Stomach (tissue), 4 donors: Measurements from ENCODE around the gene UBE2R2.
"Not testable (repeated sequence)": the region's sequence is repeated elsewhere in the genome, so short reads cannot be mapped to it uniquely, and the experiment has no call there.

ENCODE experiments used
- POLR2AphosphoS5 ChIP-seq, 3 donors: sonication (generic); formaldehyde crosslinking; IDR thresholded peaks; one replicate each; pipeline ENCODE4 v1.6.1; 2016; ENCODE audit warnings: antibody characterized with exemption in 3 of 3
- TF ChIP-seq, protein P1 (sequence below), 7 experiments: fragments of 450-650 bp in 4 of 7; fragments of 200-600 bp in 3 of 7; sonication (generic) in 3 of 7; IDR thresholded peaks; one replicate each; pipeline ENCODE4 v1.5.1; 2016 to 2019; ENCODE audit warnings: antibody characterized with exemption in 7 of 7, control low read depth in 2 of 7, mild to moderate bottlenecking in 1 of 7

DNA sequence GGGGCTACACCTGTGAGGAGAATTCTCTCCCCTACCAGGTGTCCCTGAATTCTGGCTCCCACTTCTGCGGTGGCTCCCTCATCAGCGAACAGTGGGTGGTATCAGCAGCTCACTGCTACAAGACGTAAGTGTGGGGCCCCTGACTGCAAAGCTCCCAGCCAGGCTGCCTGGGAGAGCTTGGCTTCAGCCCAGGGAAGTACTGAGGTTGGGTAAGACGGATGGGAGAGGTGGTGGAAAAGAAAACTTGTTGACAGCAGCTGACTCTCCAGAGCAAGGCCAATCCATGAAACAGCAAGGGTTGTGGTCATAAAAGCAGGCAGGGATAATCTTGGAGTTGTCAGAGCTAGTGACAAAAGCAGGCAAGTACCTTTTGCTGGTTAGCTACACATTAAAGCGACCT lies 20.3 kb upstream of the UBE2R2 start:
- TF ChIP-seq, protein P1, sequence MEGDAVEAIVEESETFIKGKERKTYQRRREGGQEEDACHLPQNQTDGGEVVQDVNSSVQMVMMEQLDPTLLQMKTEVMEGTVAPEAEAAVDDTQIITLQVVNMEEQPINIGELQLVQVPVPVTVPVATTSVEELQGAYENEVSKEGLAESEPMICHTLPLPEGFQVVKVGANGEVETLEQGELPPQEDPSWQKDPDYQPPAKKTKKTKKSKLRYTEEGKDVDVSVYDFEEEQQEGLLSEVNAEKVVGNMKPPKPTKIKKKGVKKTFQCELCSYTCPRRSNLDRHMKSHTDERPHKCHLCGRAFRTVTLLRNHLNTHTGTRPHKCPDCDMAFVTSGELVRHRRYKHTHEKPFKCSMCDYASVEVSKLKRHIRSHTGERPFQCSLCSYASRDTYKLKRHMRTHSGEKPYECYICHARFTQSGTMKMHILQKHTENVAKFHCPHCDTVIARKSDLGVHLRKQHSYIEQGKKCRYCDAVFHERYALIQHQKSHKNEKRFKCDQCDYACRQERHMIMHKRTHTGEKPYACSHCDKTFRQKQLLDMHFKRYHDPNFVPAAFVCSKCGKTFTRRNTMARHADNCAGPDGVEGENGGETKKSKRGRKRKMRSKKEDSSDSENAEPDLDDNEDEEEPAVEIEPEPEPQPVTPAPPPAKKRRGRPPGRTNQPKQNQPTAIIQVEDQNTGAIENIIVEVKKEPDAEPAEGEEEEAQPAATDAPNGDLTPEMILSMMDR (IDR thresholded peaks at IDR 0.05) = not testable (repeated sequence)
- TF ChIP-seq POLR2AphosphoS5 (IDR thresholded peaks at IDR 0.05) = not testable (repeated sequence)
